Stimulated activated CD4-positive, alpha-beta T cell treated with anti-CD3 and anti-CD28 coated beads, Interleukin-15, amount 100 ng/mL, for 24 hours (primary cell): ENCODE data around the gene ASTN1.

ENCODE experiments used
- DNase-seq: peaks from one replicate; pipeline ENCODE4 v3.0.0-alpha.2; 2020

ASTN1 gene

GRCh38 chr1:176816232-176816631 is 348.3 kb downstream of the ASTN1 start:
- no peak for DNase-seq

- no peak for DNase-seq
Measured at GRCh38 chr1:176815621-176816020, 348.9 kb downstream of the ASTN1 start.

GRCh38 chr1:176811511-176812288 is 352.8 kb downstream of the ASTN1 start:
- no peak for DNase-seq

GRCh38 chr1:176809292-176809691 is 355.2 kb downstream of the ASTN1 start:
- DNase-seq = no peak
